PC-9 (cell line): ENCODE measurements around the gene MUC16. TPM values are rescaled to one million over a fixed set of nuclear protein-coding genes. Genes with fewer than 3 reads are reported as not detected.
A peak's percentile ranks its signal among the peaks of the same experiment; 100 is the strongest.

Experiments
- BruUV-seq: library from RNA; stranded (reverse); fragments of 400-500 nt; replicated peaks from 2 replicates; lab custom pipeline; 2021; lab: Mats Ljungman, UMichigan
- CTCF ChIA-PET: fragments of 300-600 bp; sonication (Branson Sonifier 250); formaldehyde crosslinking; loops from one replicate; lab custom pipeline; 2022; ENCODE audit warnings: antibody characterized with exemption; lab: Charles Lee
- POLR2A ChIA-PET: fragments of 300-600 bp; sonication (Branson Sonifier 250); formaldehyde crosslinking; loops from one replicate; lab custom pipeline; 2022; ENCODE audit warnings: antibody characterized with exemption; ENCODE audit not compliant: unreplicated experiment; lab: Charles Lee
- DNase-seq, 2 experiments: peaks; one replicate each; pipeline versions ENCODE4 v3.0.0 to v3.0.0-alpha.2; 2015 to 2022; ENCODE audit warnings: mixed read lengths in 1 of 2
- H2AFZ ChIP-seq: fragments of 200-600 bp; sonication (generic); 2 replicates; pipeline ENCODE4 v1.8.1; 2017; ENCODE audit warnings: antibody characterized with exemption
- H3F3A ChIP-seq: fragments of 200-600 bp; sonication (generic); 2 replicates; pipeline ENCODE4 v1.8.1; 2017; ENCODE audit warnings: antibody characterized with exemption, mild to moderate bottlenecking, low read depth; ENCODE audit not compliant: insufficient read depth
- H3K27ac ChIP-seq: fragments of 200-600 bp; sonication (generic); 2 replicates; pipeline ENCODE4 v1.6.1; 2016; ENCODE audit warnings: mixed run types
- H3K27me3 ChIP-seq: fragments of 200-600 bp; sonication (generic); 2 replicates; pipeline ENCODE4 v1.6.1; 2016; ENCODE audit warnings: low read depth, mixed run types; ENCODE audit not compliant: insufficient read depth
- H3K36me3 ChIP-seq: fragments of 200-600 bp; sonication (generic); 2 replicates; pipeline ENCODE4 v1.6.1; 2016; ENCODE audit warnings: low read depth, mixed run types
- H3K4me1 ChIP-seq: fragments of 200-600 bp; sonication (generic); replicated peaks from 2 replicates; pipeline ENCODE4 v1.6.1; 2016; ENCODE audit warnings: mixed run types; ENCODE audit not compliant: insufficient read depth
- H3K4me2 ChIP-seq: fragments of 200-600 bp; sonication (generic); 2 replicates; pipeline ENCODE4 v1.6.1; 2017; ENCODE audit warnings: mixed run types
- H3K4me3 ChIP-seq: fragments of 200-600 bp; sonication (generic); 2 replicates; pipeline ENCODE4 v1.6.1; 2016; ENCODE audit warnings: mixed run types
- H3K79me2 ChIP-seq: fragments of 200-600 bp; sonication (generic); 2 replicates; pipeline ENCODE4 v1.6.1; 2017; ENCODE audit warnings: low read depth, mixed run types
- H3K9me2 ChIP-seq: fragments of 200-600 bp; sonication (generic); 2 replicates; pipeline ENCODE4 v1.8.1; 2017; ENCODE audit warnings: mild to moderate bottlenecking; ENCODE audit not compliant: insufficient read depth
- H3K9me3 ChIP-seq: fragments of 200-600 bp; sonication (generic); 2 replicates; pipeline ENCODE4 v1.8.1; 2016; ENCODE audit warnings: low read depth; ENCODE audit not compliant: insufficient read depth
- H4K20me1 ChIP-seq: fragments of 200-600 bp; sonication (generic); 2 replicates; pipeline ENCODE4 v1.8.1; 2017; ENCODE audit not compliant: insufficient read depth
- CTCF ChIP-seq: fragments of 200-600 bp; sonication (generic); conservative IDR thresholded peaks from 2 replicates; pipeline ENCODE4 v1.6.1; 2017; ENCODE audit warnings: mixed run types, antibody characterized with exemption, mild to moderate bottlenecking, moderate library complexity
- EZH2 ChIP-seq: fragments of 200-600 bp; sonication (generic); IDR thresholded peaks from 2 replicates; pipeline ENCODE4 v1.8.0; 2017; ENCODE audit warnings: antibody characterized with exemption, low read depth
- intact Hi-C: fragments of 100-400 bp; cut with micrococcal nuclease; formaldehyde crosslinking; loops from one replicate; pipeline ENCODE4 v1.10.0; 2022; ENCODE audit not compliant: unreplicated experiment
- total RNA-seq: library from RNA; stranded (reverse); gene quantifications from 2 replicates; pipeline ENCODE4 v1.2.3, GENCODE V29; 2021

MUC16 gene
- total RNA-seq, 1 experiment from 2014 or later, result 75.0 TPM

DNA sequence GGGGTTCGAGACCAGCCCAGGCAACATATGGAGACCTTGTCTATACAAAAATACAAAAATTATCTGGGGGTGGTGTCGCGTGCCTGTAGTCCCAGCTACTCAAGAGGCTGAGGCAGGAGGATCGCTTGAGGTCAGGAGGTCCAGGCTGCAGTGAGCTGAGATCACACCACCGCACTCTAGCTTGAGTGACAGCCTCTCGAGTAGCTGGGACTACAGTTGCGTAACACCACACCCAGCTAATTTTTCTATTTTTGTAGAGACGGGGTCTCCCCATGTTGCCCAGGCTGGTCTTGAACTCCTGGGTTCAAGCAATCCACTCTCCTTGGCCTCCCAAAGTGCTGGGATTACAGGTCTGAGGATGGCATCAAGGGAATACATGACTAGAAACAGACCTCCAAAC, 30.8 kb upstream of the MUC16 start:
- TF ChIP-seq EZH2 (no peak), CTCF (no peak)
- ChIA-PET CTCF (interaction anchor here (0.6 kb wide), 1 partner anchor 706 kb away, joined by 3 read pairs; no protein-coding TSS in a partner anchor), POLR2A (interaction anchor here (1.1 to 1.6 kb wide), 2 partner anchors 13 to 31 kb away, joined by 5 to 6 read pairs; partner anchors contain the start of gene MUC16)
- Histone ChIP-seq H3K4me3 (no peak overlapping the region), H3K36me3 (no peaks in the 10 kb centered on the region), H2AFZ (no peak overlapping the region), H3K4me2 (no peak overlapping the region), H3K9me3 (no peaks in the 10 kb centered on the region), H3K27me3 (no peaks in the 10 kb centered on the region), H4K20me1 (no peaks in the 10 kb centered on the region), H3K27ac (peak overlapping the region; percentile 65), H3K79me2 (no peaks in the 10 kb centered on the region), H3K4me1 (peaks cover 66% of the 10 kb centered on the region), H3K9me2 (no peaks in the 10 kb centered on the region), H3F3A (peaks cover 30% of the 10 kb centered on the region; the same call in 1 of the 2 replicates)
- no peak for DNase-seq
- no TSS peak for BruUV-seq
- intact Hi-C loops, result no loop called here

- no peaks in the 10 kb centered on the region for H3K9me3 ChIP-seq
- peaks cover 61% of the 10 kb centered on the region for H3K4me1 ChIP-seq
- H4K20me1 ChIP-seq, result no peaks in the 10 kb centered on the region
- BruUV-seq, result TSS peak; percentile 77
- no peaks in the 10 kb centered on the region for H3K27me3 ChIP-seq
- H3K9me2 ChIP-seq, result no peaks in the 10 kb centered on the region
- H3K4me2 ChIP-seq, result peak overlapping the region; percentile 70
- peak overlapping the region; percentile 65 for H3K27ac ChIP-seq
- ChIA-PET CTCF (interaction anchor here (0.6 to 1.0 kb wide), 2 partner anchors 35 to 705 kb away, joined by 3 read pairs; no protein-coding TSS in a partner anchor), POLR2A (interaction anchor here (0.5 to 1.6 kb wide), 8 partner anchors 10 to 33 kb away, joined by 3 to 6 read pairs (median 5); partner anchors contain the start of gene MUC16)
- no peaks in the 10 kb centered on the region for H3K36me3 ChIP-seq
- peaks cover 29% of the 10 kb centered on the region; the same call in 1 of the 2 replicates for H3F3A ChIP-seq
- intact Hi-C loops, result loop anchor here (1.0 kb wide), 3 partner anchors 8 to 15 kb away; no protein-coding TSS in a partner anchor
- no peak for TF ChIP-seq EZH2
- H2AFZ ChIP-seq, result 0 out of 2 replicates have a peak overlapping the region, but pooled peaks have one; percentile 37
- H3K4me3 ChIP-seq, result peak overlapping the region; percentile 8; the same call in 1 of the 2 replicates
- H3K79me2 ChIP-seq, result no peaks in the 10 kb centered on the region
- peak; percentile 63 to 75 for DNase-seq
These were observed 29.9 kb upstream of the MUC16 start for GRCh38 chr19:9040131-9040530.

GRCh38 chr19:9039728-9040127, 29.5 kb upstream of the MUC16 start:
- H2AFZ ChIP-seq, result 0 out of 2 replicates have a peak overlapping the region, but pooled peaks have one; percentile 37
- DNase-seq, result peak; percentile 48 to 69

More at GRCh38 chr19:9039728-9040127, 29.5 kb upstream of the MUC16 start:
- no peaks in the 10 kb centered on the region for H3K79me2 ChIP-seq
- ChIA-PET CTCF (interaction anchor here (1.0 kb wide), 1 partner anchor 36 kb away, joined by 3 read pairs; no protein-coding TSS in a partner anchor), POLR2A (interaction anchor here (0.6 to 1.6 kb wide), 5 partner anchors 11 to 34 kb away, joined by 3 to 5 read pairs (median 5); no protein-coding TSS in a partner anchor)
- peak overlapping the region; percentile 65 for H3K27ac ChIP-seq
- no peaks in the 10 kb centered on the region for H3K27me3 ChIP-seq
- no peaks in the 10 kb centered on the region for H3K9me2 ChIP-seq
- H4K20me1 ChIP-seq, result no peaks in the 10 kb centered on the region
- TSS peak; percentile 45 for BruUV-seq
- peaks cover 57% of the 10 kb centered on the region for H3K4me1 ChIP-seq
- no peaks in the 10 kb centered on the region for H3K9me3 ChIP-seq
- peak overlapping the region; percentile 8; the same call in 1 of the 2 replicates for H3K4me3 ChIP-seq
- no peaks in the 10 kb centered on the region for H3K36me3 ChIP-seq
- TF ChIP-seq EZH2 (no peak), CTCF (no peak)
- H3K4me2 ChIP-seq, result peak overlapping the region; percentile 70
- H3F3A ChIP-seq, result peaks cover 25% of the 10 kb centered on the region; the same call in 1 of the 2 replicates
- intact Hi-C loops, result loop anchor here (1.0 kb wide), 3 partner anchors 7 to 16 kb away; no protein-coding TSS in a partner anchor
